Measurements from ENCODE around the gene ASGR2.

DNA sequence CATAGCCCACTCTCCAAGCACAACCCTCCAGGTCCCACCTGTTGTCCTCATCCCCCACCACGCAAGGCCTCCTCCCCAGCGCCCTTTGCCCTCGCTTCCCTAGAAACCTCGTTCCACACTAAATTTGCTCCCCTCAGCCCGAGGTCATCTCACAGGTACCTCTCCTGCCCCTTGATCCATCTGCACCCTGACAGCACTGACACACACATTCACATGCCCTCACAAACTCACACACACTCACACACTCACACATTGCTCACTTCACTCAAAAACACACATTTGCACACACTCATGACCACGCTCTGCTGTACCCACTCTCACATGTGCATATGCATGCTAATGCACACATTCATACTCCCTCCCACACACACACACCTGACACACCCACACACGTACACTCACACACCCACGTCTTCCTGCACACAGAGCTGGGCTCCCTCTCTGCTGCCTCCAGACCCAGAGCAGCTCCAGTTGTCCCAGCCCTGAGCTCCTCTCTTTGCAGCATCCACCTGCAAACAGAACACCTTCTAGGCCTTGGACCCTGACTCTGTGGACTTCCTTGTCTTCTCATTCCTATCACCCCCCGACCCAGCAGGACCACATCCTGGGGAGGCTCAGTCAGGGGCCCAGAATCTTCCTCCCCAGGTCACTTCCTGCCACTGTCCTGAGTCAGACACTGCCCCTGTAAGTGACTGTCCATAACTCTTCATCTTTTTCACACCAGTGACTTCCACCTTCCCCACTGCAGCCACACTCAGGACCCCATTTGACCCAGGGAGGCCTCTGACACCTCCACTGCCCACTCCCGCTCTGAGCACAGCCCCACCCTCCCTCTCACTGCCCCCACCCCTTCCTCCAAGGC, 4.9 kb downstream of the ASGR2 start:
- no peak for TF ChIP-seq CTCF (IDR thresholded peaks at IDR 0.05)
- no peak for TF ChIP-seq POLR2A (IDR thresholded peaks at IDR 0.05)

All from adrenal gland (tissue), 5 donors.